ENCODE data around the gene SYNE1. TPM values are rescaled to one million over a fixed set of nuclear protein-coding genes. Genes with fewer than 3 reads are reported as not detected.

The SYNE1 gene
- total RNA-seq, 4 donors from 2014 or later: 7.4 to 66.4 (median 20.7) TPM

DNA sequence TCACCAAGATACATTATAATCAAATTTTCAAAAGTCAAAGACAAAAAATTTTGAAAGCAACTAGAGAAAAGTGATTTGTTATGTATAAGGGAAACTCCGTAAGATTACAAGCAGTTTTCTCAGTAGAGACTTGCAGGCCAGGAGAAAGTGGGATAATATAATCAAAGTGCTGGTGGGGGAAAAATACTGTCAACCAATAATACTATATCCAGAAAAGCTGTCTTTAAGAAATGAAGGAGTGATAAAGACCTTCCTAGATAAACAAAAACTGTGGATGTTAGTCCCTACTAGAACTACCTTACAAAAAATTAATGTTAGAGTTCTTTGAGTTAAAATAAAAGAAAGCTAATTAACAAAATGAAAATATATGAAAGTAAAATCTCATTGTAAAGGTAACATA lies 79.7 kb downstream of the SYNE1 start:
- WGBS, 2 donors: 86 to 100% methylated on average over 1 of the region's 1 CpG
- no peak for DNase-seq
- H3K27ac ChIP-seq: no peak overlapping the region
- no peaks in the 10 kb centered on the region for H3K9me3 ChIP-seq
- H3K27me3 ChIP-seq: no peaks in the 10 kb centered on the region
- TF ChIP-seq POLR2A (IDR thresholded peaks at IDR 0.05): no peak
- TF ChIP-seq, protein P1, sequence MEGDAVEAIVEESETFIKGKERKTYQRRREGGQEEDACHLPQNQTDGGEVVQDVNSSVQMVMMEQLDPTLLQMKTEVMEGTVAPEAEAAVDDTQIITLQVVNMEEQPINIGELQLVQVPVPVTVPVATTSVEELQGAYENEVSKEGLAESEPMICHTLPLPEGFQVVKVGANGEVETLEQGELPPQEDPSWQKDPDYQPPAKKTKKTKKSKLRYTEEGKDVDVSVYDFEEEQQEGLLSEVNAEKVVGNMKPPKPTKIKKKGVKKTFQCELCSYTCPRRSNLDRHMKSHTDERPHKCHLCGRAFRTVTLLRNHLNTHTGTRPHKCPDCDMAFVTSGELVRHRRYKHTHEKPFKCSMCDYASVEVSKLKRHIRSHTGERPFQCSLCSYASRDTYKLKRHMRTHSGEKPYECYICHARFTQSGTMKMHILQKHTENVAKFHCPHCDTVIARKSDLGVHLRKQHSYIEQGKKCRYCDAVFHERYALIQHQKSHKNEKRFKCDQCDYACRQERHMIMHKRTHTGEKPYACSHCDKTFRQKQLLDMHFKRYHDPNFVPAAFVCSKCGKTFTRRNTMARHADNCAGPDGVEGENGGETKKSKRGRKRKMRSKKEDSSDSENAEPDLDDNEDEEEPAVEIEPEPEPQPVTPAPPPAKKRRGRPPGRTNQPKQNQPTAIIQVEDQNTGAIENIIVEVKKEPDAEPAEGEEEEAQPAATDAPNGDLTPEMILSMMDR (IDR thresholded peaks at IDR 0.05): no peak
- H3K36me3 ChIP-seq: no peaks in the 10 kb centered on the region
- intact Hi-C loops (cut with DNase I): no loop called here
- no peaks in the 10 kb centered on the region for H3K4me1 ChIP-seq
- H3K4me3 ChIP-seq: no peak overlapping the region

DNA sequence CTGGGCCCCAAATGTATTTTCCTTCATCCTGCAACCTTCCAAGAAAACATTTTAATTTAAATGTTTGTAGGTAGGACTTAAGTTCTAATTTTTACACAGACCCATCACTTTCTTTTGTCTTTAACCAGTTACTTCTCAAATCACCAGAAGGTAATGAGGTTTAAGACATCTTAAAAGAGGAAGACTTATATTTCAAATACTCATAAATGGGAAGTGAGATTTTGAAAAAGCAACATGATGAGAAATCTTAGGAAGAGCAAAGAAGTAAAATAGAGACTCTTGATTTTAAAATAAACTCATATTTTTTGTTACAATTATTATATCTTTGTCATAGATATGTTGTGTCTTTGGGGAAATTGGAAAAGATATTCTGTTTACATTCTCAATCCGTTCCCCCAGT lies 82.3 kb downstream of the SYNE1 start:
- TF ChIP-seq, protein P1 (IDR thresholded peaks at IDR 0.05): no peak
- no peak for TF ChIP-seq POLR2A (IDR thresholded peaks at IDR 0.05)
- no peaks in the 10 kb centered on the region for H3K4me1 ChIP-seq
- intact Hi-C loops (cut with DNase I): no loop called here
- 84 to 94% methylated on average over 1 of the region's 1 CpG for WGBS, 2 donors
- H3K27me3 ChIP-seq: no peaks in the 10 kb centered on the region
- no peak overlapping the region for H3K4me3 ChIP-seq
- no peak overlapping the region for H3K27ac ChIP-seq
- H3K9me3 ChIP-seq: no peaks in the 10 kb centered on the region
- no peak for DNase-seq
- H3K36me3 ChIP-seq: no peaks in the 10 kb centered on the region

GRCh38 chr6:152552616-152553209 lies 84.4 kb downstream of the SYNE1 start:
- Histone ChIP-seq H3K27ac (no peak overlapping the region), H3K4me3 (no peak overlapping the region), H3K9me3 (no peaks in the 10 kb centered on the region), H3K36me3 (no peaks in the 10 kb centered on the region), H3K27me3 (no peaks in the 10 kb centered on the region), H3K4me1 (no peaks in the 10 kb centered on the region)
- intact Hi-C loops (cut with DNase I): loop anchor here (2.0 kb wide), 1 partner anchor 90 kb away; no protein-coding TSS in a partner anchor
- no peak for DNase-seq
- 33 to 34% methylated on average over 9 of the region's 9 CpGs for WGBS, 2 donors
- TF ChIP-seq, protein P1 (IDR thresholded peaks at IDR 0.05): peak; percentile 34 to 83 (median 76)
- TF ChIP-seq POLR2A (IDR thresholded peaks at IDR 0.05): no peak

DNA sequence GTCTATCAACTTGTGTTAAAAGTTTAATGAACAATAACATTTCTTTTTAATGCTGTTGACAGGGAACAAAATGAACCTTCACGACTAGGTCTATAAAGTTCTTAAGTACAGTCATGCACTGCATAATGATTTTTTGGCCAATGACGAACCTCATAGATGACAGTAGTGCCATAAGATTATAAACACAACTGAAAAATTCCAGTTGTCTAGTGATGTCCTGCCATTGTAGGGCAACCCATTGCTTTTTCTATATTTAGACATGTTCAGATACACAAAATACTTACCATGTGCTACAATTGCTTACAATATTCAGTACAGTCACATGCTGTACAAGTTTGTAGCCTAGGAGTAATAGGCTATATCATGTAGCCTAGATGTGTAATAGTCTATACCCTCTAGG lies 93.6 kb downstream of the SYNE1 start:
- DNase-seq: no peak
- 65 to 77% methylated on average over 2 of the region's 2 CpGs for WGBS, 2 donors
- Histone ChIP-seq H3K36me3 (no peaks in the 10 kb centered on the region), H3K4me1 (no peaks in the 10 kb centered on the region), H3K4me3 (no peak overlapping the region), H3K9me3 (no peaks in the 10 kb centered on the region), H3K27ac (no peak overlapping the region), H3K27me3 (no peaks in the 10 kb centered on the region)
- no peak for TF ChIP-seq POLR2A (IDR thresholded peaks at IDR 0.05)
- TF ChIP-seq, protein P1 (IDR thresholded peaks at IDR 0.05): no peak
- intact Hi-C loops (cut with DNase I): no loop called here

DNA sequence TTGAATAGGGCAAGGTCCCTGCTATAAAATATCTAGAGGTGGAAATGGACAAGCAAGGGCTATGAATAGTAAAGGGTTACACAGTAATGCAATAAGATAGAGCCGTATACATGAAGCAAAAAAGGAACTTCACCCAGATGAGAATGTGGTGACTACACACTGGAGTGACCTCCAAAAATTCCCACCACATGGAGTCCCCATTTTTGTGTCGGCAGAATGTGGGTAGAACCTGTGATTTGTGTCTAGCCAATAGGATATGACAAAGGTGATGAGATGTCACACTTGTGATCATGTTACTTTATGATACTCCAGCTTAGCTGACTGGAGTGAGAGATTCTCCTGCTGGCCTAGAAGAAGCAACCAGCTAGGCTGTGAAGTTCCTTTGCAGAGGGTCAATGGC lies 96.8 kb downstream of the SYNE1 start:
- intact Hi-C loops (cut with DNase I): no loop called here
- no peak for DNase-seq
- H3K27ac ChIP-seq: no peak overlapping the region
- H3K9me3 ChIP-seq: no peaks in the 10 kb centered on the region
- H3K4me1 ChIP-seq: no peaks in the 10 kb centered on the region
- 73 to 91% methylated on average over 2 of the region's 2 CpGs for WGBS, 2 donors
- no peak overlapping the region for H3K4me3 ChIP-seq
- no peaks in the 10 kb centered on the region for H3K36me3 ChIP-seq
- no peak for TF ChIP-seq POLR2A (IDR thresholded peaks at IDR 0.05)
- TF ChIP-seq, protein P1 (IDR thresholded peaks at IDR 0.05): no peak
- H3K27me3 ChIP-seq: no peaks in the 10 kb centered on the region
